ENCODE data around the gene DHRS1.

Gene DHRS1

GRCh38 chr14:24262821-24263733, 36.5 kb downstream of the DHRS1 start, which contains the start of gene TGM1:
Gene TGM1 (minus strand): TSS chr14:24263177. CDS start chr14:24262352, 825 bp downstream.
- DNase-seq (ENCODE audit: low read depth): no peak

- no peak for DNase-seq (ENCODE audit: low read depth)
Measured at GRCh38 chr14:24261969-24262327, 37.6 kb downstream of the DHRS1 start.

GRCh38 chr14:24261256-24261968, 38.2 kb downstream of the DHRS1 start:
- DNase-seq (ENCODE audit: low read depth): no peak

GRCh38 chr14:24260780-24261157, 38.8 kb downstream of the DHRS1 start:
- no peak for DNase-seq (ENCODE audit: low read depth)

- DNase-seq (ENCODE audit: low read depth): no peak
Measured at GRCh38 chr14:24260026-24260779, 39.4 kb downstream of the DHRS1 start.

GRCh38 chr14:24259282-24260025, 40.1 kb downstream of the DHRS1 start:
- no peak for DNase-seq (ENCODE audit: low read depth)

- no peak for DNase-seq (ENCODE audit: low read depth)
Measured at GRCh38 chr14:24258548-24259265, 40.9 kb downstream of the DHRS1 start.

- no peak for DNase-seq (ENCODE audit: low read depth)
Measured at GRCh38 chr14:24258119-24258518, 41.5 kb downstream of the DHRS1 start.

- DNase-seq (ENCODE audit: low read depth): no peak
Measured at GRCh38 chr14:24256960-24257359, 42.6 kb downstream of the DHRS1 start.

GRCh38 chr14:24255931-24256711, 43.5 kb downstream of the DHRS1 start:
- DNase-seq (ENCODE audit: low read depth): no peak

- no peak for DNase-seq (ENCODE audit: low read depth)
Measured at GRCh38 chr14:24255438-24255837, 44.1 kb downstream of the DHRS1 start.

- DNase-seq (ENCODE audit: low read depth): no peak
Measured at GRCh38 chr14:24254630-24255392, 44.8 kb downstream of the DHRS1 start.

GRCh38 chr14:24253936-24254335, 45.6 kb downstream of the DHRS1 start:
- DNase-seq (ENCODE audit: low read depth): no peak

- DNase-seq (ENCODE audit: low read depth): no peak
Measured at GRCh38 chr14:24252289-24253124, 47.1 kb downstream of the DHRS1 start.

- DNase-seq (ENCODE audit: low read depth): no peak
Measured at GRCh38 chr14:24251880-24252288, 47.7 kb downstream of the DHRS1 start.

GRCh38 chr14:24250354-24250753, 49.2 kb downstream of the DHRS1 start:
- DNase-seq (ENCODE audit: low read depth): no peak

- no peak for DNase-seq (ENCODE audit: low read depth)
Measured at GRCh38 chr14:24249230-24250021, 50.2 kb downstream of the DHRS1 start.

- DNase-seq (ENCODE audit: low read depth): no peak
Measured at GRCh38 chr14:24247422-24247821, 52.2 kb downstream of the DHRS1 start.

All from HS-5 (cell line).